ENCODE data around the gene EPHA6. TPM values are rescaled to one million over a fixed set of nuclear protein-coding genes. Genes with fewer than 3 reads are reported as not detected.

Gene EPHA6
- total RNA-seq, 1 donor from 2014 or later, result 16.5 TPM

DNA sequence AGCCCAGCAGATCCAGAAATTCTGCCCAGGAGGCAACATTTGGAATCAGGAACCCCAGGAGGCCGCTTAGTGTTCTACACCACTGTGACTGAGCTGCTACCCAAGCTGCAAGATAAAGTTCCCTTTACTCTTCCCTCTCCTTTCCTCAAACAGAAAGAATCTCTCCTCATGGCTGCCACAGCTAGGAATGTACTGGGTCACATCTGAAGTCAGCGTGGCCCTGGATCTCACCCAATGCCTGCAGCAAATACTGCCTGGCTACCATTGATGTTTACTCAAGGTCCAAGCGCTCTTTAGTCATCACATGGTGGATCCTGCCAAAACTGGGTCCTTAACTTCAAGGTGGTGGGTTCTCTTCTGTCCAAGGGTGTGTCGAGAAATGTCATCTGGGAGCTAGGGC is 382.7 kb downstream of the EPHA6 start:
- TF ChIP-seq CTCF (IDR thresholded peaks at IDR 0.05; ENCODE audit: unreplicated experiment), result no peak
- Mint-ChIP-seq H3K36me3 (ENCODE audit: insufficient read depth) (no peaks in the 10 kb centered on the region), H3K27me3 (no peaks in the 10 kb centered on the region), H3K9me3 (ENCODE audit: low read depth) (no peaks in the 10 kb centered on the region), H3K27ac (no peak overlapping the region), H3K4me1 (ENCODE audit: low read depth) (no peaks in the 10 kb centered on the region), H3K4me3 (ENCODE audit: low read depth) (no peak overlapping the region)
- no peak for DNase-seq (ENCODE audit: low spot score, unreplicated experiment)

DNA sequence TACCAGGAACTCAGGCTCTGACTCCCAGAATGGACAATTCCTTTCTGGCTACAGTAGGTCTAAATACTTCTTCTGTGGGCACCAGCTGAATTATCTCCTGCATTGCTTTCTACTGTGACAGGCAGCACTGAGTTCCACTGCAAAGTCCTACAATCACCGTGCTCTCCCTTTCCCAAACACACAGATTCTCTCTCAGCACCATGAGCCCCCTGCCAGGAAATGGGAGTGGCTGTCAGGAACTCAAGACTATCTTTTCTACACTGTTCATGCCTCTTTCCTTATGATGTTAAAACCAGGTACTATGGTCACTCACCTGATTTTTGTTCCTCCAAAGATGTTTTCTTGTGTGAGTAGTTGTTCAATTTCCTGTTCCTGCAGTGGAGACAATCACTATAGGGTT is 383.4 kb downstream of the EPHA6 start:
- Mint-ChIP-seq H3K36me3 (ENCODE audit: insufficient read depth) (no peaks in the 10 kb centered on the region), H3K4me3 (ENCODE audit: low read depth) (no peak overlapping the region), H3K27me3 (no peaks in the 10 kb centered on the region), H3K4me1 (ENCODE audit: low read depth) (no peaks in the 10 kb centered on the region), H3K9me3 (ENCODE audit: low read depth) (no peaks in the 10 kb centered on the region), H3K27ac (no peak overlapping the region)
- DNase-seq (ENCODE audit: low spot score, unreplicated experiment), result no peak
- no peak for TF ChIP-seq CTCF (IDR thresholded peaks at IDR 0.05; ENCODE audit: unreplicated experiment)

GRCh38 chr3:97200387-97200786 is 386.0 kb downstream of the EPHA6 start:
- Mint-ChIP-seq H3K9me3 (ENCODE audit: low read depth) (no peaks in the 10 kb centered on the region), H3K36me3 (ENCODE audit: insufficient read depth) (no peaks in the 10 kb centered on the region), H3K27me3 (no peaks in the 10 kb centered on the region), H3K4me1 (ENCODE audit: low read depth) (no peaks in the 10 kb centered on the region), H3K4me3 (ENCODE audit: low read depth) (no peak overlapping the region), H3K27ac (no peak overlapping the region)
- no peak for DNase-seq (ENCODE audit: low spot score, unreplicated experiment)
- no peak for TF ChIP-seq CTCF (IDR thresholded peaks at IDR 0.05; ENCODE audit: unreplicated experiment)

DNA sequence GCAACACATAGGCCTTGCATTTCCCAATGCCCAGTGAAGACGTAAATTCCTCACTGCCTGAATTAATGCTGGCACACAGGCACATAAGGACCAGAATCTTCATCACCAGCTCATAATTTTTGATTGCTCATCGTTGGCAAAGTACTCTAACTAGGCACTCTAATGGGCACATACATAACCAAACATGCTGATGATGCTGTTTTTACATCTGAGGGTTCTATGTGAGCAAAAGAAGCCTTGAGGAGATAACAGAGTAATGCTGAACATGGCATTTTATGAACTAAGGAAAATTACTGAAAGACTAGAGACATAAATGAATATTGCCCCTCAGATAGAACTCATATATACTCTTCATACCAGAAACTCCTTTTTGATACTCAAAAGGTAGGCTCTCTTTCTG is 387.4 kb downstream of the EPHA6 start:
- no peak overlapping the region for H3K4me3 Mint-ChIP-seq (ENCODE audit: low read depth)
- H3K27me3 Mint-ChIP-seq, result no peaks in the 10 kb centered on the region
- no peak for TF ChIP-seq CTCF (IDR thresholded peaks at IDR 0.05; ENCODE audit: unreplicated experiment)
- H3K27ac Mint-ChIP-seq, result no peak overlapping the region
- H3K4me1 Mint-ChIP-seq (ENCODE audit: low read depth), result peaks cover 2% of the 10 kb centered on the region
- H3K9me3 Mint-ChIP-seq (ENCODE audit: low read depth), result no peaks in the 10 kb centered on the region
- no peak for DNase-seq (ENCODE audit: low spot score, unreplicated experiment)
- H3K36me3 Mint-ChIP-seq (ENCODE audit: insufficient read depth), result no peaks in the 10 kb centered on the region

GRCh38 chr3:97228966-97229365 is 414.6 kb downstream of the EPHA6 start:
- Mint-ChIP-seq H3K27ac (no peak overlapping the region), H3K27me3 (no peaks in the 10 kb centered on the region), H3K4me3 (ENCODE audit: low read depth) (no peak overlapping the region), H3K9me3 (ENCODE audit: low read depth) (peaks cover 3% of the 10 kb centered on the region), H3K36me3 (ENCODE audit: insufficient read depth) (peaks cover 4% of the 10 kb centered on the region), H3K4me1 (ENCODE audit: low read depth) (peaks cover 23% of the 10 kb centered on the region)
- no peak for TF ChIP-seq CTCF (IDR thresholded peaks at IDR 0.05; ENCODE audit: unreplicated experiment)
- no peak for DNase-seq (ENCODE audit: low spot score, unreplicated experiment)

Measured in progenitor cell of endocrine pancreas (in vitro differentiated cells).